Spleen (tissue), 11 donors: ENCODE data around the gene DPH3. TPM values are rescaled to one million over a fixed set of nuclear protein-coding genes. Genes with fewer than 3 reads are reported as not detected.
A peak's percentile ranks its signal among the peaks of the same experiment; 100 is the strongest.

Experiments used
- DNase-seq: peaks from one replicate; pipeline ENCODE4 v3.0.0-alpha.2; 2020
- H3K27ac ChIP-seq, 8 donors: fragments of 200-600 bp; sonication (generic) in 7 of 8; 1 replicate in 4 of 8; 2 replicates in 4 of 8; pipeline versions ENCODE4 v1.5.0 to v1.8.0; 2016 to 2021; ENCODE audit warnings: inconsistent platforms in 4 of 8, mild to moderate bottlenecking in 4 of 8, moderate library complexity in 1 of 8
- H3K27me3 ChIP-seq, 7 donors: fragments of 200-600 bp; sonication (generic) in 6 of 7; replicated peaks in 1 of 7; 1 replicate in 4 of 7; 2 replicates in 3 of 7; pipeline versions ENCODE4 v1.5.0 to v1.8.0; 2016 to 2021; ENCODE audit warnings: inconsistent platforms in 3 of 7, mild to moderate bottlenecking in 1 of 7
- H3K36me3 ChIP-seq, 6 donors: fragments of 200-600 bp; sonication (generic) in 5 of 6; 1 replicate in 4 of 6; 2 replicates in 2 of 6; pipeline versions ENCODE4 v1.5.0 to v1.8.0; 2016 to 2021; ENCODE audit warnings: inconsistent platforms in 2 of 6
- H3K4me1 ChIP-seq, 6 donors: fragments of 200-600 bp; sonication (generic) in 5 of 6; 1 replicate in 3 of 6; 2 replicates in 3 of 6; pipeline versions ENCODE4 v1.5.0 to v1.8.0; 2016 to 2021; ENCODE audit warnings: inconsistent platforms in 3 of 6
- H3K4me3 ChIP-seq, 8 donors: fragments of 200-600 bp; sonication (generic) in 7 of 8; 1 replicate in 4 of 8; 2 replicates in 4 of 8; pipeline versions ENCODE4 v1.5.0 to v1.8.0; 2016 to 2021; ENCODE audit warnings: inconsistent platforms in 4 of 8, mild to moderate bottlenecking in 4 of 8, moderate library complexity in 2 of 8
- H3K9me3 ChIP-seq, 8 donors: fragments of 200-600 bp; sonication (generic) in 7 of 8; 1 replicate in 4 of 8; 2 replicates in 4 of 8; pipeline versions ENCODE4 v1.5.0 to v1.8.0; 2016 to 2021; ENCODE audit warnings: inconsistent platforms in 4 of 8
- CTCF ChIP-seq, 11 experiments: fragments of 200-600 bp in 7 of 11; fragments of 450-650 bp in 4 of 11; sonication (generic) in 4 of 11; IDR thresholded peaks in 8 of 11; conservative IDR thresholded peaks in 3 of 11; 1 replicate in 7 of 11; 2 replicates in 4 of 11; pipeline versions ENCODE4 v1.4.0 to v1.8.0; 2016 to 2021; ENCODE audit warnings: antibody characterized with exemption in 11 of 11, inconsistent platforms in 4 of 11, mild to moderate bottlenecking in 1 of 11
- POLR2A ChIP-seq, 3 donors: fragments of 450-650 bp; IDR thresholded peaks; one replicate each; pipeline ENCODE4 v1.5.1; 2017; ENCODE audit warnings: antibody characterized with exemption in 3 of 3, mild to moderate bottlenecking in 1 of 3
- POLR2AphosphoS5 ChIP-seq, 3 donors: sonication (generic); formaldehyde crosslinking; IDR thresholded peaks; one replicate each; pipeline ENCODE4 v1.5.1; 2017; ENCODE audit warnings: antibody characterized with exemption in 3 of 3
- WGBS, 5 donors: extraction: QIAGEN DNeasy Blood & Tissue Kit in 3 of 5; methylation state at CpG; one replicate each; pipeline versions ENCODE4 v1.1.5 to v1.1.7; 2013 to 2018; 5-methylcytosine and 5-hydroxymethylcytosine counted together
- intact Hi-C: fragments of 100-400 bp; cut with DNase I; formaldehyde crosslinking; loops from one replicate; pipeline ENCODE4 v1.15.0; 2023; ENCODE audit warnings: low total_unique reads
- polyA plus RNA-seq, 3 donors: library from polyadenylated mRNA; stranded (reverse); fragments of 200-250 nt; gene quantifications; one replicate each; pipeline ENCODE4 v1.2.1, GENCODE V29; 2013
- total RNA-seq, 7 donors: library from RNA; depleted of rRNA in 3 of 7; stranded (reverse); fragments of >200 nt in 3 of 7; fragmentation: NEBNext Ultra II Directional in 4 of 7; extraction: Animal tissue kit (Norgen Biotek cat#: 25700) in 4 of 7; gene quantifications; one replicate each; pipeline versions ENCODE4 v1.1.0 to v1.2.1, GENCODE V29; 2016 to 2021
- donor health status: healthy with polysubstance abuse.
- donor health status: DM: no; HTN: no; CAD: no; lungs with moderate emphysema.
- donor health status: DM: no; HTN: no; CAD: no.
- donor health status: Bipolar disorder and iron deficiency.
- donor health status: healthy.
- donor health status: DM: no; HTN: no; CAD: no.
- donor health status: DM: yes; HTN: yes; CAD: no.

Gene DPH3
- total and polyA plus RNA-seq, 10 donors: 7.2 to 17.9 (median 14.2) TPM

DNA sequence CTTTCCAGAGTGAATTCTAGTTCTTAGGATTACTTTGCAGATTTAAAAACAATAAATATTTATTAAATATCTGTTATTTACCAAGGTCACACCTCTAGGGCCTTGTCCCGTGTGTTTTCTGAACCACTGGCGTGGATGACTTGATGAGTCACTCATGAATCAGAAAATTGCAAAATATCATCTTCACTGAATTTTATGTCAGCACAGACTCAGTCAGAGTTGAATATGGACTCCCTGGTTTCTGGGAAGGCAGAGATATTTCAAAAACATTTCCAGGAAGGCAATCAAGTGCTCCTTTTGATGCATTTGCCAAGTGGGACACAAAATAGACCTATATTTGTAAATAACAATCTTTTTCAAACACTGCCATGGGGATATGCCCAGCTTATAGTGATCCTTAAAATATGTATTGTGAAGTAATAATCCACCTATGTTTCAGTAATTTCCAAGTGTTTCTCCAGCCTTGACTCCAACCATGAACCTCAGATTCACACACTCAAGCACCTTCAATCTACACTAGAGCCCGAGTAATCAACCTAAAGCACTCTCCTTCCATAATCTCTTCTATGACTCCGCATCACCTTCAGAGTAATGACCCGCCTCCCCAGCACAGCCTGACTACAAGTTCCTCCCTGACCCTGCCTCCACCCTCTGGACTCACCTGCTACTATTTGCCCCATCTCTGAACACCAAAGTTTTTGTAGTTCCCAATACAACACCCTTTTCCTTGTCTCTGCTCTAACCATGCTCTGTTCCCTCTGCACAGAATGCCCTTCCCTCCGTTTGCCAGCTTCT lies 24.3 kb downstream of the DPH3 start:
- no peaks in the 10 kb centered on the region for H3K36me3 ChIP-seq
- H3K4me3 ChIP-seq: no peak overlapping the region
- intact Hi-C loops: loop anchor here (5.0 kb wide), 1 partner anchor 193 kb away; no protein-coding TSS in a partner anchor
- WGBS, 5 donors: 67 to 87% (median 75%) methylated on average over 6 of the region's 6 CpGs
- TF ChIP-seq POLR2AphosphoS5 (IDR thresholded peaks at IDR 0.05) (no peak), POLR2A (IDR thresholded peaks at IDR 0.05) (no peak), CTCF (IDR thresholded peaks at IDR 0.05 in 8 of 11, conservative IDR thresholded peaks at IDR 0.05 in 3 of 11) (no peak)
- H3K9me3 ChIP-seq: no peaks in the 10 kb centered on the region
- no peaks in the 10 kb centered on the region for H3K27me3 ChIP-seq
- no peak for DNase-seq
- no peak overlapping the region for H3K27ac ChIP-seq
- peaks cover 0 to 12% (median 1%) of the 10 kb centered on the region in 6 donors for H3K4me1 ChIP-seq

- 70 to 86% (median 80%) methylated on average over 4 of the region's 4 CpGs for WGBS, 5 donors
- no peak overlapping the region for H3K4me3 ChIP-seq
- intact Hi-C loops: loop anchor here (5.0 kb wide), 1 partner anchor 192 kb away; no protein-coding TSS in a partner anchor
Measured at GRCh38 chr3:16239780-16240179, 25.0 kb downstream of the DPH3 start.

DNA sequence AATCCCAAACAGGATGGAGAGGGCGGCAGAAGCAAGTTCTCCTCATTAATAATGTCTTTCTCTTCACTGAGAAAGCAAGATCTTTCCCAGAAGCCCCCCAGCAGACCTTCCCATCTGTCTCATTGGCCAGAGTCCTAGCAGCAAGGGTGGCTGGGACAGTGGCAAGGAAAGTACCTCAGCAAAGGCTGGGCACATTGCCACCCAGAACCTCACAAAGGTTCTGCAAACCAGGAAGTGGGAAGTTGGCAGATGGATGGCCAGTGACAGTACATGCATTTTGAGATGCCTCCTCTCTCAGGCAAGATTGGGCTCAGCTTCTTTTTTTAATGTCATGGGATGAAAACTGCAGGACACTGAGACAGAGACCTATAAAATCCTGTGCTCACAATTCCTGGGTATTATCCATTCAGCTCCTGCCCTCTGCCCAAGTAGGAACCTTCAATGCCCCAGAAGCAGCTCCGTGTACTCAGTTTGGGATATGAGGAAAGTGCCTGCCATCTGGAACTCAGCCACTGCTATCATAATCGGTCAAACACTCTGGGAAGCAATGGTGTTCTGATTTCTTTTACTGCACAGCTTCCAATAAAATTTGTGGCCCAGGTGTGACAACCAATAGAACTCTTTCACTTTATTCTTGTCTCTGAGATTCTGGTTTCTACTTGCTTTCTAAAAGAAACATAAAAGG lies 25.5 kb downstream of the DPH3 start:
- Histone ChIP-seq H3K27ac (no peak overlapping the region), H3K9me3 (no peaks in the 10 kb centered on the region), H3K4me1 (peaks cover 0 to 3% (median under 1%) of the 10 kb centered on the region in 6 donors), H3K4me3 (no peak overlapping the region), H3K36me3 (no peaks in the 10 kb centered on the region), H3K27me3 (no peaks in the 10 kb centered on the region)
- DNase-seq: peak; percentile 53
- 71 to 86% (median 83%) methylated on average over 3 of the region's 3 CpGs for WGBS, 5 donors
- no peak for TF ChIP-seq POLR2A (IDR thresholded peaks at IDR 0.05)
- no peak for TF ChIP-seq POLR2AphosphoS5 (IDR thresholded peaks at IDR 0.05)
- no peak for TF ChIP-seq CTCF (IDR thresholded peaks at IDR 0.05 in 8 of 11, conservative IDR thresholded peaks at IDR 0.05 in 3 of 11)
- intact Hi-C loops: no loop called here

More at GRCh38 chr3:16239780-16240179, 25.0 kb downstream of the DPH3 start:
- H3K27ac ChIP-seq: no peak overlapping the region
- DNase-seq: no peak
- H3K36me3 ChIP-seq: no peaks in the 10 kb centered on the region
- no peaks in the 10 kb centered on the region for H3K27me3 ChIP-seq
- no peak for TF ChIP-seq POLR2AphosphoS5 (IDR thresholded peaks at IDR 0.05)
- peaks cover 0 to 9% (median 1%) of the 10 kb centered on the region in 6 donors for H3K4me1 ChIP-seq
- H3K9me3 ChIP-seq: no peaks in the 10 kb centered on the region

GRCh38 chr3:16236856-16237393 lies 27.8 kb downstream of the DPH3 start:
- no peak for TF ChIP-seq CTCF (IDR thresholded peaks at IDR 0.05 in 8 of 11, conservative IDR thresholded peaks at IDR 0.05 in 3 of 11)
- TF ChIP-seq POLR2AphosphoS5 (IDR thresholded peaks at IDR 0.05): no peak
- no peak for TF ChIP-seq POLR2A (IDR thresholded peaks at IDR 0.05)
- no peaks in the 10 kb centered on the region for H3K9me3 ChIP-seq
- no peak overlapping the region for H3K4me3 ChIP-seq
- H3K27ac ChIP-seq: no peak overlapping the region
- DNase-seq: no peak
- 81 to 96% (median 87%) methylated on average over 3 of the region's 3 CpGs for WGBS, 5 donors
- no peaks in the 10 kb centered on the region for H3K27me3 ChIP-seq
- intact Hi-C loops: no loop called here
- no peaks in the 10 kb centered on the region for H3K36me3 ChIP-seq
- H3K4me1 ChIP-seq: no peaks in the 10 kb centered on the region
